ENCODE results near the gene MPI. TPM values are rescaled to one million over a fixed set of nuclear protein-coding genes. Genes with fewer than 3 reads are reported as not detected.

Gene MPI
- total and polyA plus RNA-seq, 2 experiments from 2014 or later, result 106 to 285 TPM

GRCh38 chr15:74856537-74856936 is 33.3 kb upstream of the MPI start:
- Histone ChIP-seq H3K36me3 (peaks cover 15% of the 10 kb centered on the region), H3K4me1 (ENCODE audit: low read depth) (peaks cover 10% of the 10 kb centered on the region), H3K27ac (peak overlapping the region; percentile 81), H3K27me3 (no peaks in the 10 kb centered on the region), H3K9me3 (ENCODE audit: low read depth) (no peaks in the 10 kb centered on the region), H3K4me3 (no peak overlapping the region)
- TF ChIP-seq, protein P1, sequence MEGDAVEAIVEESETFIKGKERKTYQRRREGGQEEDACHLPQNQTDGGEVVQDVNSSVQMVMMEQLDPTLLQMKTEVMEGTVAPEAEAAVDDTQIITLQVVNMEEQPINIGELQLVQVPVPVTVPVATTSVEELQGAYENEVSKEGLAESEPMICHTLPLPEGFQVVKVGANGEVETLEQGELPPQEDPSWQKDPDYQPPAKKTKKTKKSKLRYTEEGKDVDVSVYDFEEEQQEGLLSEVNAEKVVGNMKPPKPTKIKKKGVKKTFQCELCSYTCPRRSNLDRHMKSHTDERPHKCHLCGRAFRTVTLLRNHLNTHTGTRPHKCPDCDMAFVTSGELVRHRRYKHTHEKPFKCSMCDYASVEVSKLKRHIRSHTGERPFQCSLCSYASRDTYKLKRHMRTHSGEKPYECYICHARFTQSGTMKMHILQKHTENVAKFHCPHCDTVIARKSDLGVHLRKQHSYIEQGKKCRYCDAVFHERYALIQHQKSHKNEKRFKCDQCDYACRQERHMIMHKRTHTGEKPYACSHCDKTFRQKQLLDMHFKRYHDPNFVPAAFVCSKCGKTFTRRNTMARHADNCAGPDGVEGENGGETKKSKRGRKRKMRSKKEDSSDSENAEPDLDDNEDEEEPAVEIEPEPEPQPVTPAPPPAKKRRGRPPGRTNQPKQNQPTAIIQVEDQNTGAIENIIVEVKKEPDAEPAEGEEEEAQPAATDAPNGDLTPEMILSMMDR (IDR thresholded peaks at IDR 0.05; ENCODE audit: low read depth, low read length), result no peak
- no peak for DNase-seq (ENCODE audit: low read depth in 1 of 2, low spot score in 1 of 2)

DNA sequence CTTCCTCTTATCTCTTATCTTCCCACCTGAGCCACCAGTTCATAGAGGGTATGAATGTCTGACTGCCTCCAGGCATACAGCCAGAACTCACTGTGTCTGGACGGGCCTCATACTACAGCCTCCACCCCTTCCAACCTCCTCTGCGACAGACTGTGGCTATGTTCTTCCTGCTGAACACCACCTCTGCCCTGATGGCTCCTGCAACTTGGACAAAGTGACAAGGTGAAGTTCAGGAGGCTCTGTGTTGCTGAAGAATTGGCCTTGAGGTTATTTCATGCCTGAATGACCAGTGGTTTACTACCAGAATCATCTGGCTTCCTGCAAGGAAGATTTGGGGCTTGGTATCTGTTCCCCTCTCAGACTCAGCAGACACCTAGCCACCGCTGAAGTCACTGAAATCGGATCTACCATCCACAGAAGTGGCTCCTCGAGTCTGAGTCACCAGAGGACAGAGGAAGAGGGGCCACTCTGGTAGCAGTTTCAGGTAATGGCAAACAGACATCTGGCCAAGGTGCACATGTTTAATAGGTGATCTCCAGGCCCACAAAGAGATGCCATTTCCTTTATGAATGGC is 32.7 kb upstream of the MPI start:
- no peak for DNase-seq (ENCODE audit: low read depth in 1 of 2, low spot score in 1 of 2)
- H3K27me3 ChIP-seq, result no peaks in the 10 kb centered on the region
- H3K27ac ChIP-seq, result peak overlapping the region; percentile 81
- H3K4me3 ChIP-seq, result no peak overlapping the region
- TF ChIP-seq, protein P1 (IDR thresholded peaks at IDR 0.05; ENCODE audit: low read depth, low read length), result no peak
- no peaks in the 10 kb centered on the region for H3K9me3 ChIP-seq (ENCODE audit: low read depth)
- peaks cover 10% of the 10 kb centered on the region for H3K4me1 ChIP-seq (ENCODE audit: low read depth)
- peaks cover 11% of the 10 kb centered on the region for H3K36me3 ChIP-seq

DNA sequence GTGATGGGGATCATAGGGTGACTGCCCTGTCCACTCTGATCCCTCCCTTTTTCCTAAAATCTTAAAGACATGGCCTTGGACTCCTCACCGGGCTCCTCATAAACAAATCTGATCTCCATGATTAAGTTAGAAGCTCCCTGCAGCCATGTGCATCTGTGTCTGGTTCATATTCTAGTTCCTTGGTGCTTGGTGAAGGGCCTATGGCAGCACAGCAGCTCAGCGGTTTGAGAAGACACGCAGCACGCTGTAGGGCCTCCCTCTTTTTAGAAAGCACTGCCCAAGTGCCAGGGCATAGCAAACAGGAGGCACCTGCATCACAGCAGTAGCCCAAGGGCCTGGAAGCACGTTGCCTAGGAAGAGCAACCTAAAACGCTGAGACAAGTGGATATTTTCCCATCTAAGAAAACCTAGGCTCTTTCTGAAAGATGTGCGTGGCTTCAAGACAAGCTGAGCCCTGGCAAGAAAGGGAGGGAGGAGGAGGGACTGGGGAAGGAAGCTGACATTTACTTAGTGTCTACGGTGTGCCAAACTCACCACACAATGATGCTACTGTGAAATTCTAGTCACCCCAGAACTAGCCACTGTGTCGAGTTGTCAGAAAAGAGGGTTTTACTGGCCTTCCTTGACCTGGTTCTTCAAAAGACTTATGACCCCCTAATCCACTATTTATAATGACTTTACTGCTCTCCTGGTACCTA is 32.0 kb upstream of the MPI start:
- no peaks in the 10 kb centered on the region for H3K9me3 ChIP-seq (ENCODE audit: low read depth)
- no peak for DNase-seq (ENCODE audit: low read depth in 1 of 2, low spot score in 1 of 2)
- peak overlapping the region; percentile 81 for H3K27ac ChIP-seq
- H3K36me3 ChIP-seq, result peaks cover 5% of the 10 kb centered on the region
- H3K4me1 ChIP-seq (ENCODE audit: low read depth), result peaks cover 10% of the 10 kb centered on the region
- H3K4me3 ChIP-seq, result no peak overlapping the region
- H3K27me3 ChIP-seq, result no peaks in the 10 kb centered on the region
- TF ChIP-seq, protein P1 (IDR thresholded peaks at IDR 0.05; ENCODE audit: low read depth, low read length), result no peak

GRCh38 chr15:74858369-74858740 is 31.5 kb upstream of the MPI start:
- no peaks in the 10 kb centered on the region for H3K27me3 ChIP-seq
- H3K36me3 ChIP-seq, result peaks cover 3% of the 10 kb centered on the region
- peaks cover 10% of the 10 kb centered on the region for H3K4me1 ChIP-seq (ENCODE audit: low read depth)
- no peak for DNase-seq (ENCODE audit: low read depth in 1 of 2, low spot score in 1 of 2)
- no peak overlapping the region for H3K4me3 ChIP-seq
- TF ChIP-seq, protein P1 (IDR thresholded peaks at IDR 0.05; ENCODE audit: low read depth, low read length), result no peak
- H3K27ac ChIP-seq, result no peak overlapping the region
- no peaks in the 10 kb centered on the region for H3K9me3 ChIP-seq (ENCODE audit: low read depth)

GRCh38 chr15:74863239-74864056 is 26.4 kb upstream of the MPI start:
- Histone ChIP-seq H3K36me3 (no peaks in the 10 kb centered on the region), H3K9me3 (ENCODE audit: low read depth) (no peaks in the 10 kb centered on the region), H3K4me3 (no peak overlapping the region), H3K27me3 (no peaks in the 10 kb centered on the region), H3K27ac (no peak overlapping the region), H3K4me1 (ENCODE audit: low read depth) (peaks cover 4% of the 10 kb centered on the region)
- TF ChIP-seq, protein P1 (IDR thresholded peaks at IDR 0.05; ENCODE audit: low read depth, low read length), result no peak
- no peak for DNase-seq (ENCODE audit: low read depth in 1 of 2, low spot score in 1 of 2)
